ENCODE data around the gene ZNF107. TPM values are rescaled to one million over a fixed set of nuclear protein-coding genes. Genes with fewer than 3 reads are reported as not detected.

Gene ZNF107
- 18.6 TPM for polyA plus RNA-seq (2013, experiment 1 of 4)
- polyA plus RNA-seq (2013, experiment 2 of 4) = 20.5 TPM
- polyA plus RNA-seq (2013, experiment 3 of 4) = 17.0 TPM
- polyA plus RNA-seq (2013, experiment 4 of 4) = 17.2 TPM

DNA sequence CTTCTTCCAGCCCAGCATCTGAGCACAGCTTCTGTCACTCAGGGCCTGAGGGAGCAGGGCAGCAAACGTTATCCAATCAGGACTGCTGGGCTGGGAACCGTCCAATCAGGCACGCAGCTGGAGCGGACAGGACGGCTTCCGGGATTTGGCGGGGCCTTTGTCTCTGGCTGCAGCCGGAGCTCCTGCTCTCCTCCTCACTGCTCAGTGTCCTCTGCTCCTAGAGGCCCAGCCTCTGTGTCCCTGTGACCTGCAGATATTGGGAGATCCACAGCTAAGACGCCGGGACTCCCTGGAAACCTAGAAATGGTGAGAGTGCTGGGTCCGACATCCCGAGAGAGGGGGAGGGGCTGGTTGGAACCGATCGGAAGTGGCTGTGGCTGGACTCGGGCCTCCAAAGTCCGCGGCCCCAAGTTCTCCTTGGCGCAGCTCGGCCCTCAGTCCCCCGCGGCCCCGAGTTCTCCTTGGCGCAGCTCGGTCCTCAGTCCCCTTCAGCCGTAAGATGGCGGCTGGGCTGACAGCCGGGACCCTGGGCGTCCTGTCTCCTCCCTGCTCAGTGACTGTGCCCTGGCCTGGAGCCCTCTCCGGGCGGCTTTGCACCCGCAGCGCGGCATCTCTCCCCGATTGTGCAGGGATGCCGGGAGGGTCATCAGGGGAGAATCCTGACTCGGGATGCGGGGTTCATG, at the start of gene ZNF107:
Gene ZNF107, plus strand, starts transcription at position 154 of the 683 bp plus-strand sequence. Its CDS starts 150 bp downstream, at position 304.
- Histone ChIP-seq H3K4me1 (ENCODE audit: control insufficient read depth, insufficient read depth, low read length) (no peaks in the 10 kb centered on the region), H3K27me3 (ENCODE audit: control insufficient read depth, insufficient read depth, low read length, poor library complexity, severe bottlenecking) (no peaks in the 10 kb centered on the region), H3K9me3 (ENCODE audit: control insufficient read depth, low read length) (no peaks in the 10 kb centered on the region), H3K4me3 (ENCODE audit: insufficient read depth, low read depth, low read length) (peak within 1 kb of the TSS; percentile 69), H3K27ac (ENCODE audit: insufficient read depth, low read depth, low read length, poor library complexity, severe bottlenecking) (peak within 1 kb of the TSS; percentile 96), H3K36me3 (ENCODE audit: control insufficient read depth, insufficient read depth, low read length) (peaks cover 2% of the 10 kb centered on the region)
- WGBS, 2 experiments = 0 to 1% methylated on average over 37 of the region's 37 CpGs

DNA sequence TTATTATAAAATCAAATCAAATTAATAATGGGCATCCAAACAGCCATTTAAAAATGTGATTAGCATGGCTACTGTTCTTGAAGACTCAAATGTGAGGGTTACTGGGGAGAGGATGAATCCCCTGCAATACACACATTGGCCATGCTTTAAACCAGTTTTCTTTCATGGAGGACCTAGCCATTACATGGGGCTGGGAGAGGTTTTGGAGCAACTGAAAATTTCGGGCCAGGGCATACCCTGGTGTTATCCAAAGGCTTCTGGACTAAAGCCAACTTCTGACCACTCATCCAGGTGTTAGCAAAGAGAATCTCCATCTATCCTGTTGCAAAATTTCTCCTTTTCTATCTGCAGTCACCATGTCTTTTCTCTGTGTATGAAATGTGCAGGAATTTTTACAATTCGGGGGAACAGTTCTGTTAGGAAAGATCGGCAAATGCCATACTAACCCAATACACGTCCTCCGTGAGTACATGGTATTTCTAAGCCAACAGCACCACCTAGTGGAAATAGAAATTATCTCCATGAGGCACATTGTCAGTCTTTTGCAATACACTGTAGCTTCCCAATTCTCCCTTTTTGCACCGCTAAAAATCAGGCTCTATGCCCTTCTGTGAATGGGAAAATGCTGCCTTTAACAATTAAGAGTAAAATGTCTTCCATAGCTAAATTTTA, 47.0 kb upstream of the ZNF107 start:
- 37 to 39% methylated on average over 6 of the region's 6 CpGs for WGBS, 2 experiments
- Histone ChIP-seq H3K27me3 (ENCODE audit: control insufficient read depth, insufficient read depth, low read length, poor library complexity, severe bottlenecking) (no peaks in the 10 kb centered on the region), H3K4me3 (ENCODE audit: insufficient read depth, low read depth, low read length) (no peak overlapping the region), H3K4me1 (ENCODE audit: control insufficient read depth, insufficient read depth, low read length) (no peaks in the 10 kb centered on the region), H3K27ac (ENCODE audit: insufficient read depth, low read depth, low read length, poor library complexity, severe bottlenecking) (no peak overlapping the region), H3K9me3 (ENCODE audit: control insufficient read depth, low read length) (peaks cover 13% of the 10 kb centered on the region), H3K36me3 (ENCODE audit: control insufficient read depth, insufficient read depth, low read length) (no peaks in the 10 kb centered on the region)

DNA sequence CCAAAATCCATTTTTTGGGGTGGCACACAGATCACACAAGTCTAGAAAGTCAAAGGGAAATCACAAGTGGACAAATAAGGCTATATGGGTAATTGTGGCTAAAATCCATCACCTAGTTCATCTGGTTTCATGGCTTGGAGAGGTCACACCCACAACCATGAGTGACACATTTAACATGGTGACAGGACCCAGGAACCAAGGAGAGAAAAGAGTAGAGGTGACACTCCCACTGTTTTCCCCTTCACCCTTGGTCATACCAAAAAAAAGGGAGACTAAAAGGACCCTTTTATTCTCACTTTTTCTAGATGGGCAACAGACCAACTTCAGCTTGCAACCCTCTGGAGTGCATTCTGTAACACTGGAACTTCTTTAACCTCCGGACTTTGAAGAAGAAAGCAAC, 46.2 kb upstream of the ZNF107 start:
- WGBS, 2 experiments = 59 to 78% methylated on average over 1 of the region's 1 CpG
- Histone ChIP-seq H3K4me3 (ENCODE audit: insufficient read depth, low read depth, low read length) (no peak overlapping the region), H3K36me3 (ENCODE audit: control insufficient read depth, insufficient read depth, low read length) (no peaks in the 10 kb centered on the region), H3K27ac (ENCODE audit: insufficient read depth, low read depth, low read length, poor library complexity, severe bottlenecking) (no peak overlapping the region), H3K4me1 (ENCODE audit: control insufficient read depth, insufficient read depth, low read length) (no peaks in the 10 kb centered on the region), H3K27me3 (ENCODE audit: control insufficient read depth, insufficient read depth, low read length, poor library complexity, severe bottlenecking) (no peaks in the 10 kb centered on the region), H3K9me3 (ENCODE audit: control insufficient read depth, low read length) (peaks cover 13% of the 10 kb centered on the region)

DNA sequence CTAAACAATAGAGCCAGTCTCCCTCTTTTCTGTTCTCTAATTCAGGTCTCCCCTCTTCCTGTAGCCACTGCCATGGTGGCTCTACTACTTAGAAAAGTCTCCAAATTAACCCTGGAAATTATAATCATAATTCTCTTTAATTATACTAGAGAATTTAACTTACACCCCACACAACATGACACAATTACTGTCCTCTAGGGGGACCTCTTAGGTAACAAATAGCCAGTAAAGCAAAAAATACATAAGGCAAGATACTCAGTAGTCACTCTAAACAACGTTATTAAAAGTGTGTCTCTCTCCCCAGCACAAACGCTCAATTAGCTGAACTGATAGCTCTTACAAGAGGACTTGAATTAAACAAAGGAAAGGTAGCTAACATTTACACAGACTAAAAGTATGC, 44.3 kb upstream of the ZNF107 start:
- Histone ChIP-seq H3K4me1 (ENCODE audit: control insufficient read depth, insufficient read depth, low read length) (no peaks in the 10 kb centered on the region), H3K27ac (ENCODE audit: insufficient read depth, low read depth, low read length, poor library complexity, severe bottlenecking) (no peak overlapping the region), H3K27me3 (ENCODE audit: control insufficient read depth, insufficient read depth, low read length, poor library complexity, severe bottlenecking) (no peaks in the 10 kb centered on the region), H3K4me3 (ENCODE audit: insufficient read depth, low read depth, low read length) (no peak overlapping the region), H3K36me3 (ENCODE audit: control insufficient read depth, insufficient read depth, low read length) (no peaks in the 10 kb centered on the region), H3K9me3 (ENCODE audit: control insufficient read depth, low read length) (peaks cover 13% of the 10 kb centered on the region)
- 75 to 79% methylated on average over 2 of the region's 2 CpGs for WGBS, 2 experiments

DNA sequence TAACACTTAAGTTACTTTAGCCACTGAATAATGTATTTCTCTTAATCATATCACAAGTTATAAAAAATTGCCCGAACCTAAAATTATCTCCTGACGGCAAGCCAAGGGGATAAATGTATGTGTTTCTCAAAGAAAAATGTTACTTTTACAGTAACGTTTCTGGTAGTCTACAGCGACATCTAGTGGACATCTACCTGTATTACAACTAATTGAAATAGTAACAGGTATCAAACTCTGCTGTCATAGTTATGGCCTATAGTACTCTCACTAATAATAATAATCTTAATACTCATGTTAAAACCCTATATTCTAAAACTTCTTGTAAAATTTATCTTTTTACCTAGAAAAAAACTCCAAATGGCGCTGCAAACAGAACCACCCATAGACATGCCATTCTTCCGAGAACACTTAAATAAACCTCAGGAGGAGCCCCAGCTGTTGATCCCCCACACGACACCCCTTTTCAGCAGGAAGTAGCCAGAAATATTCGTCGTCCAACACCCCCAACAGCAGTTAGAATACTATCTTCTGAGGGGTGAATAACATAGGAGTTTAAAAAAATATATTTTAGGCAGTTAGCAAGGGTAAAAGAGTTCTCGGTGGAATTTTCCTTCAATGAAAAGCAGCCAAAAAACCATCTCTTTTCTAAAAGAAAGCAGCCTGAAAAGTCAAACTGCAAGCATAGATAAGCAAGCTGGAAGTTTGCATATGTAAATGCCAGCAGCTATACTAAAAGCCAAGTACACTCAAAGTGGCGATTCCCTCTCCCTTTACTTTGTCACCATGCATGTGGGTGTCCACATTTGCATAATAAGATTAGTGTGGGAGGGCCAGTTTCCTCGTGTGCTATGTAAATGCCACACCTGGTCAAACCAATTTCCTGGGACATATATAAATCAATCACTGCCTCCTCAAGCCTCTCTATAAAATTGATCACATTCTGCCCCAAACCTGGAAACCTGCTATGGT, 40.5 kb upstream of the ZNF107 start:
- Histone ChIP-seq H3K27me3 (ENCODE audit: control insufficient read depth, insufficient read depth, low read length, poor library complexity, severe bottlenecking) (no peaks in the 10 kb centered on the region), H3K27ac (ENCODE audit: insufficient read depth, low read depth, low read length, poor library complexity, severe bottlenecking) (no peak overlapping the region)
- 31 to 32% methylated on average over 10 to 11 of the region's 12 CpGs for WGBS, 2 experiments

DNA sequence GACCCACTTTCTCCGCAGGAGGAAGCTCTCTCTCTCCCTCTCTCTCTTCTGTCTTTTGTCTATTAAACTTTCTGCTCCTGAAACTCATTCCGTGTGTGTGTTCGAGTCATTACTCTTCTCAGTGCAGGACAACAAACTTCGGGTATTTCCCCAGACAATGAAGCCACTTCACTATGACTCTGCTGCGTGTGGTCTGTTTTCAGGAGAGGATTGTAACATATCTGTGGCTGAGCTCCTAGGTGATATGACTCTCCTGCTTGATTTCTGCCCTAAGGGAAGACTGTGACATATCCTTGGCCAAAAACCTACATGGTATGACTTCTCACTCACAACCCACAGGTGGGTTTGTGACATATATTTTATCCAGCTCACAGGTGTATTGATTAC, 39.9 kb upstream of the ZNF107 start:
- H3K27ac ChIP-seq (ENCODE audit: insufficient read depth, low read depth, low read length, poor library complexity, severe bottlenecking) = no peak overlapping the region
- WGBS, 2 experiments = 61 to 62% methylated on average over 5 of the region's 5 CpGs
- peaks cover 2% of the 10 kb centered on the region for H3K9me3 ChIP-seq (ENCODE audit: control insufficient read depth, low read length)

More for the DNA sequence above, 40.5 kb upstream of the ZNF107 start:
- no peak overlapping the region for H3K4me3 ChIP-seq (ENCODE audit: insufficient read depth, low read depth, low read length)
- H3K36me3 ChIP-seq (ENCODE audit: control insufficient read depth, insufficient read depth, low read length) = no peaks in the 10 kb centered on the region
- H3K9me3 ChIP-seq (ENCODE audit: control insufficient read depth, low read length) = peaks cover 3% of the 10 kb centered on the region
- H3K4me1 ChIP-seq (ENCODE audit: control insufficient read depth, insufficient read depth, low read length) = no peaks in the 10 kb centered on the region

DNA sequence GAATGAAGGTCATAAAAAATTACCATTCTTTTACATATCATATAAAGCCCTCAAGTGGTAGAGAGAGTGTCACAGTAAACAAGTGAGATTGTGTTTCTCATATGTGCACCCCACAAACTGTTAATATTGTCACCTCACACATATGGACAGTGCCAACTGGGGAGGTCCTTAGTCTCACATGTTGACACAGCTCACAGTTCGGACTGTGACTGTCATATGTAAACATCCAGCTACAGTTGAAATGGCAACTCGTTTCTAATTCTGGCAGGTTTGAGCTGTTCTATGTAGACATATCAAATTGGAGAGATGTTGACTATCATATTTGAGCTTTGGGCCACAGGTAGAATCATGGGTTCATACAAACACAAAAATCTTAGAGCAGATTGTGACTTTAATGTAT, 39.4 kb upstream of the ZNF107 start:
- no peaks in the 10 kb centered on the region for H3K9me3 ChIP-seq (ENCODE audit: control insufficient read depth, low read length)
- H3K4me1 ChIP-seq (ENCODE audit: control insufficient read depth, insufficient read depth, low read length) = no peaks in the 10 kb centered on the region
- H3K36me3 ChIP-seq (ENCODE audit: control insufficient read depth, insufficient read depth, low read length) = no peaks in the 10 kb centered on the region
- H3K27ac ChIP-seq (ENCODE audit: insufficient read depth, low read depth, low read length, poor library complexity, severe bottlenecking) = no peak overlapping the region
- WGBS, 2 experiments = 62 to 70% methylated on average over 2 of the region's 2 CpGs
- no peaks in the 10 kb centered on the region for H3K27me3 ChIP-seq (ENCODE audit: control insufficient read depth, insufficient read depth, low read length, poor library complexity, severe bottlenecking)
- H3K4me3 ChIP-seq (ENCODE audit: insufficient read depth, low read depth, low read length) = no peak overlapping the region

More for the DNA sequence above, 39.9 kb upstream of the ZNF107 start:
- no peaks in the 10 kb centered on the region for H3K4me1 ChIP-seq (ENCODE audit: control insufficient read depth, insufficient read depth, low read length)
- H3K27me3 ChIP-seq (ENCODE audit: control insufficient read depth, insufficient read depth, low read length, poor library complexity, severe bottlenecking) = no peaks in the 10 kb centered on the region
- no peaks in the 10 kb centered on the region for H3K36me3 ChIP-seq (ENCODE audit: control insufficient read depth, insufficient read depth, low read length)
- no peak overlapping the region for H3K4me3 ChIP-seq (ENCODE audit: insufficient read depth, low read depth, low read length)

DNA sequence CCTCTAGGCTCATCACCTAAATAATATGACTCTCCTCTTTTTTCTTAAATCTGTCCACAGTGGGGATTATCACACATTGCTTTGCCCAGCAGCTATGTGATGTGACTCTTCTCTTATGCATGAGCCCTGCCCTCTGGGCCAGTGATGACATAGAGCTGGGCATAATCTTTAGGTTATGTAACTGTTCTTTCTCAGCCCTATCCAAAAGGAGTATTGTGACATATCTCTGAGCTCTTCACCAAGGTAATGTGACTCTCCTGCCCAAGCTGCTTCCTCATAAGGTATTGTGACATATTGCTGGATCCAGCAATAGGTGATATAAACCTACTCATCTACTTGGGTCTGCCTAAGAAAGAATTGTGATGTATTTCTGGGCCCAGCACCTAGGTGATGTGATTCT, 37.7 kb upstream of the ZNF107 start:
- H3K4me1 ChIP-seq (ENCODE audit: control insufficient read depth, insufficient read depth, low read length) = no peaks in the 10 kb centered on the region
- H3K27ac ChIP-seq (ENCODE audit: insufficient read depth, low read depth, low read length, poor library complexity, severe bottlenecking) = no peak overlapping the region
- H3K27me3 ChIP-seq (ENCODE audit: control insufficient read depth, insufficient read depth, low read length, poor library complexity, severe bottlenecking) = no peaks in the 10 kb centered on the region
- no peaks in the 10 kb centered on the region for H3K36me3 ChIP-seq (ENCODE audit: control insufficient read depth, insufficient read depth, low read length)
- H3K4me3 ChIP-seq (ENCODE audit: insufficient read depth, low read depth, low read length) = no peak overlapping the region
- peaks cover 4% of the 10 kb centered on the region for H3K9me3 ChIP-seq (ENCODE audit: control insufficient read depth, low read length)

DNA sequence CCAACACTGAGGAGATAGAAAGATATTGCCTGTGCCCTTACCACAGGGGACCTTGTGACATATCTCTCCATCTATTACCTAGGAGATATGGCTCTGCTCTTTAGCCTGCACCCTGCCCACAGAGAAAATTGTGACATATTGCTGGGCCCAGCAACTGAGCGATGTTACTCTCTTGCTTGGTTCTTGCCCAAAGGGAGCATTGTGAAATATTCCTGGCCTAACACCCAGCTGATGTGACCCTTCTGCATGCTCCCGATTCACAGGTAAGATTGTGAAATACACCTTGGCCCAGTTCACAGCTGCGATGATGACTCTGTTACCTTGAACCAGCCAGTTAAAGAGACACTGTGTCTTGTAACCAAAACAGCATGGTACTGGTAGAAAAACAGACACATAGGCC, 37.2 kb upstream of the ZNF107 start:
- no peak overlapping the region for H3K4me3 ChIP-seq (ENCODE audit: insufficient read depth, low read depth, low read length)
- no peak overlapping the region for H3K27ac ChIP-seq (ENCODE audit: insufficient read depth, low read depth, low read length, poor library complexity, severe bottlenecking)
- 79 to 87% methylated on average over 3 of the region's 3 CpGs for WGBS, 2 experiments

DNA sequence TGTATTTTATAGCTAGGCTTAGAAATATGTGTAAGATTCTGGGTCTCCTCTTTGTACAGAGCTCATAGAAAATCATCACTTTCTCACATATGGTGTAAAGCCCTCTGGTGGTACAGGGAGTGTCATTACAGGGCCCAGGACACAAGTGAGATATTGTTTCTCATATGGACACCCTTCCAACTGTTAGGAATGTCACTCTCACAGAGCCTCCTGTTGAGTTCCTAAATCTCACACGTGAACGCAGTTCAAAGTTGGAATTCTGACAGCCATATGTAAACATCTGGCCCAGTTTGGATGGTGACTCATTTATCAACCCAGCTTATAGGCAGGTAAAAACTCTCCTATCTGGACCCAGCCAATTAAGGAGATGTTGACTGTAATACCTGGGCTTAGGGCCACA, 35.4 kb upstream of the ZNF107 start:
- 34 to 36% methylated on average over 2 of the region's 2 CpGs for WGBS, 2 experiments

More for the DNA sequence above, 37.2 kb upstream of the ZNF107 start:
- Histone ChIP-seq H3K27me3 (ENCODE audit: control insufficient read depth, insufficient read depth, low read length, poor library complexity, severe bottlenecking) (no peaks in the 10 kb centered on the region), H3K4me1 (ENCODE audit: control insufficient read depth, insufficient read depth, low read length) (no peaks in the 10 kb centered on the region), H3K36me3 (ENCODE audit: control insufficient read depth, insufficient read depth, low read length) (no peaks in the 10 kb centered on the region), H3K9me3 (ENCODE audit: control insufficient read depth, low read length) (peaks cover 4% of the 10 kb centered on the region)

More for the DNA sequence above, 35.4 kb upstream of the ZNF107 start:
- Histone ChIP-seq H3K27ac (ENCODE audit: insufficient read depth, low read depth, low read length, poor library complexity, severe bottlenecking) (no peak overlapping the region), H3K27me3 (ENCODE audit: control insufficient read depth, insufficient read depth, low read length, poor library complexity, severe bottlenecking) (no peaks in the 10 kb centered on the region), H3K9me3 (ENCODE audit: control insufficient read depth, low read length) (peaks cover 7% of the 10 kb centered on the region), H3K4me3 (ENCODE audit: insufficient read depth, low read depth, low read length) (no peak overlapping the region), H3K36me3 (ENCODE audit: control insufficient read depth, insufficient read depth, low read length) (no peaks in the 10 kb centered on the region), H3K4me1 (ENCODE audit: control insufficient read depth, insufficient read depth, low read length) (no peaks in the 10 kb centered on the region)
